ENCODE measurements around the gene COL5A2.

The COL5A2 gene

GRCh38 chr2:189159273-189159672 lies 20.3 kb downstream of the COL5A2 start:
- ChIA-PET POLR2A (no interaction called here), CTCF (interaction anchor here (1.3 to 1.8 kb wide), 2 partner anchors 11 kb away, joined by 3 read pairs; no protein-coding TSS in a partner anchor)
- TF ChIP-seq CTCF (IDR thresholded peaks at IDR 0.05; ENCODE audit: insufficient read depth, low read length, missing control alignments) = no peak
- no peak for DNase-seq (ENCODE audit: low read depth, low spot score)
- H3K4me3 ChIP-seq (ENCODE audit: low read depth, low read length) = no peak overlapping the region

GRCh38 chr2:189157939-189158338 lies 21.6 kb downstream of the COL5A2 start:
- TF ChIP-seq CTCF (IDR thresholded peaks at IDR 0.05; ENCODE audit: insufficient read depth, low read length, missing control alignments) = no peak
- H3K4me3 ChIP-seq (ENCODE audit: low read depth, low read length) = no peak overlapping the region
- no peak for DNase-seq (ENCODE audit: low read depth, low spot score)
- POLR2A ChIA-PET = no interaction called here
- CTCF ChIA-PET = no interaction called here

DNA sequence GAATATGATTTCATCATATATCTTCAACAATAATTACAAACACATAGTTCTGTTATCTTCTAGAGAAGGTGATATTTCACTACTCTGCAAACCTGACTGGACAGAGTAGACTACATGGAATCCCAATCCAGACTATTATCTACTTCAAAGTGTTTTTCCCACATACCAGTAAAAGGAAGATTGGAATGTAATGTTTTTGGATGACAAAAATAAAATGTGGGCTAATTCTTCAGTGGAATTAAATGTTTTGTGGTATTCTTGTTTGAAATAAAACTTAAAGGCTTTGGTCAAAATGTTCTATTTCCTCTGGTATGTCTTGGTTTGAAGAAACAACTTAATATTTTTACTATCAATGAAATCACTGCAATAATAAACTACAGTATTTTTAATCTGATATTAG lies 22.1 kb downstream of the COL5A2 start:
- no peak overlapping the region for H3K4me3 ChIP-seq (ENCODE audit: low read depth, low read length)
- POLR2A ChIA-PET = no interaction called here
- no peak for DNase-seq (ENCODE audit: low read depth, low spot score)
- no peak for TF ChIP-seq CTCF (IDR thresholded peaks at IDR 0.05; ENCODE audit: insufficient read depth, low read length, missing control alignments)
- CTCF ChIA-PET = interaction anchor here (1.0 to 1.4 kb wide), 2 partner anchors 14 to 63 kb away, joined by 3 to 4 read pairs; no protein-coding TSS in a partner anchor

DNA sequence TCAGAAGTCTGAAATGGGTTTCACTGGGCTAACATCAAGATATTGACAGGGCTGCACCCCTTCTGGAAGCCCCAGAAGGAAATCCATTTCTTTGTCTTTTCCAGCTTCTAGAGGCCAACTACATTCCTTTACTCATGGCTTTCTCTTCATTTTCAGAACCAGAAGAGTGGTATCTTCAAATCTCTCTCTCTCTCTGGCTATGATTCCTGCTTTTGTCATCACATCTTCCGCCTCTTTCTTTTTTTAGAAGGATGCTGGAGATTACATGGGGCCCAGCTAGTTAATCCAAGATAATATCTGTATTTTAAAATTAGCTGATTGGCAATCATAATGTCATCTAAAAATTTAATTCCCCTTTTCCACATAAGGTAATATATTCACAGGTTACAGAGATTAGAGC lies 23.8 kb downstream of the COL5A2 start:
- TF ChIP-seq CTCF (IDR thresholded peaks at IDR 0.05; ENCODE audit: insufficient read depth, low read length, missing control alignments) = no peak
- ChIA-PET POLR2A (no interaction called here), CTCF (no interaction called here)
- no peak overlapping the region for H3K4me3 ChIP-seq (ENCODE audit: low read depth, low read length)
- DNase-seq (ENCODE audit: low read depth, low spot score) = no peak

- DNase-seq (ENCODE audit: low read depth, low spot score) = no peak
- ChIA-PET POLR2A (no interaction called here), CTCF (interaction anchor here (0.9 to 1.7 kb wide), 8 partner anchors 10 to 134 kb away, joined by 3 to 5 read pairs (median 4); no protein-coding TSS in a partner anchor)
- H3K4me3 ChIP-seq (ENCODE audit: low read depth, low read length) = no peak overlapping the region
- no peak for TF ChIP-seq CTCF (IDR thresholded peaks at IDR 0.05; ENCODE audit: insufficient read depth, low read length, missing control alignments)
Observed at GRCh38 chr2:189153619-189154018, 25.9 kb downstream of the COL5A2 start.

DNA sequence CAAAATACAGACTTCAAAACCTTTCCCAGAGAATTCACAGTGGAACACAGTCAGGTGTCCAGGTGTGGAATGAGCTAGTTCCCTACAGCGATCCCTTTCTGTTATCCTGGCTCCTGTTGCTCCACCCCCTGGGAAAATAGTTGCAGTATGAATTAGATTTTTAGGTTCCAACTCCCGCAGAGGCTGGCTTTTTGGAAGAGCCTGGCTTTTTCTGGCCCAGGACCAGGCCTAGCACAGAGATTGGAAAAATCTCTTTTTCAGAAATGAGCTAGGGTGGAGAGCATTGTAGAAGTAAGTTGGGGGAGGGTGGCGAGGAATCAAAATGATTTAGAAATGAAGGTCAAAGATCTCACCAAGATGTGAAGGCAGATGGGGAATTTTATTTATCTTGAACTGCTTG lies 27.1 kb downstream of the COL5A2 start:
- TF ChIP-seq CTCF (IDR thresholded peaks at IDR 0.05; ENCODE audit: insufficient read depth, low read length, missing control alignments) = no peak
- ChIA-PET CTCF (interaction anchor here (0.7 to 1.7 kb wide), 6 partner anchors 10 to 58 kb away, joined by 3 to 5 read pairs (median 3); no protein-coding TSS in a partner anchor), POLR2A (interaction anchor here (0.7 kb wide), 1 partner anchor 115 kb away, joined by 3 read pairs; no protein-coding TSS in a partner anchor)
- no peak overlapping the region for H3K4me3 ChIP-seq (ENCODE audit: low read depth, low read length)
- DNase-seq (ENCODE audit: low read depth, low spot score) = no peak

Data from AG04449 (cell line).